Coronary artery (tissue), 2 donors: ENCODE measurements around the gene RPH3AL.

Experiments
- DNase-seq: peaks from one replicate; pipeline ENCODE4 v3.0.0-alpha.2; 2017; ENCODE audit warnings: low spot score
- H3K27ac ChIP-seq, 2 donors: fragments of 200-600 bp; sonication (generic); one replicate each; pipeline ENCODE4 v1.5.1; 2016 to 2019
- H3K4me3 ChIP-seq: fragments of 200-600 bp; sonication (generic); 2 replicates; pipeline ENCODE4 v1.5.1; 2016; ENCODE audit warnings: mild to moderate bottlenecking, moderate library complexity
- CTCF ChIP-seq: fragments of 200-600 bp; sonication (generic); IDR thresholded peaks from one replicate; pipeline ENCODE4 v1.5.1; 2019; ENCODE audit warnings: antibody characterized with exemption

RPH3AL gene

GRCh38 chr17:253091-253846, 99.3 kb downstream of the RPH3AL start:
- no peak for DNase-seq
- Histone ChIP-seq H3K4me3 (no peak overlapping the region), H3K27ac (no peak overlapping the region)
- no peak for TF ChIP-seq CTCF

- Histone ChIP-seq H3K27ac (no peak overlapping the region), H3K4me3 (no peak overlapping the region)
- DNase-seq = no peak
- no peak for TF ChIP-seq CTCF
Observed at GRCh38 chr17:252456-252855, 100.2 kb downstream of the RPH3AL start.

DNA sequence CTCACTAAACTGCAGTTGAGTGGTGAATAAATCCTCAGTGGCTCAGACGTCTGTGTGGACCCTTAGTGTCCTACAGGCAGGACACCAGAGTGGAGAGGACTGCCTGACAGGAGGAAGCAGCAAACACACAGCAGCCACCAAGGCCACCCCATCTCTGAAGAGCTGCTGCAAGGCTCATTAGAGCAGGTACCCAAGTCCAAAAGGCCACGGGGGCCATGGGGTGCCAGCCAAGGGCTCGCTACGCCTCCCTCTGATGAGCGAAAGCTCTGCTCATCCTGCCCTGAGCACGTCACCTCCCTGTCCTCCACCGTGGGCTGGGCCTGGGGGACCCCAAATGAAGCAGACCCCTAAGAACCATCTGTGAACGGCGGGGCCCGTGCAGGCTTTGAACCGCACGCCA, 101.1 kb downstream of the RPH3AL start:
- no peak for TF ChIP-seq CTCF
- no peak overlapping the region for H3K27ac ChIP-seq
- no peak for DNase-seq
- H3K4me3 ChIP-seq = no peak overlapping the region

DNA sequence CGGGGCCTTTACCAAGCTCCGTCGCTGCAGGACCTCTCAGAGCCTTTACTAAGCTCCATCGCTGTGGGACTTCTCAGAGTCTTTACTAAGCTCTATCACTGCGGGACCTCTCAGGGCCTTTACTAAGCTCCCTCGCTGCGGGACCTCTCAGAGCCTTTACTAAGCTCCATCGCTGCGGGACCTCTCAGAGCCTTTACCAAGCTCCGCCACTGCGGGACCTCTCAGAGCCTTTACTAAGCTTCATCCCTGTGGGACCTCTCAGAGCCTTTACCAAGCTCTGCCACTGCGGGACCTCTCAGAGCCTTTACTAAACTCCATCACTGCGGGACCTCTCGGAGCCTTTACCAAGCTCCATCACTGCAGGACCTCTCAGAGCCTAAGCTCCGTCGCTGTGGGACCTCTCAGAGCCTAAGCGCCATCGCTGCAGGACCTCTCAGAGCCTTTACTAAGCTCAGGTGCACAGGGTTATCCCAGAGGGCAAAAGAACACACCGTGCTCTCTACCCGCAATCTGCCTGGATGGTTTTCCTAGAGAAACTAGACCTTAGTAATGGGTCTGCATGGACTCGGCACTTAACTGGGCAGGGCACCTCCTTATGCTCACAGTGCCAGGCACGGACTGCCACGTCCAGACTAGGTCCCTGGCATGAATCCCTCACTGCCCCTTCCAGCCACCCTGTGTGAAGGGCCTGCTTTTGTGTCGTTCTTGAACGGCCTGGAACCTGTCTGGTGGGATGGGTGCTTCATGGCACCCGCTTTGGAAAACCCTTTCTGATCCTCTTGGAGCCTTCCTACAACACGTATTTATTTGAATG, 101.9 kb downstream of the RPH3AL start:
- no peak for DNase-seq
- TF ChIP-seq CTCF = no peak
- H3K4me3 ChIP-seq = no peak overlapping the region
- no peak overlapping the region for H3K27ac ChIP-seq

DNA sequence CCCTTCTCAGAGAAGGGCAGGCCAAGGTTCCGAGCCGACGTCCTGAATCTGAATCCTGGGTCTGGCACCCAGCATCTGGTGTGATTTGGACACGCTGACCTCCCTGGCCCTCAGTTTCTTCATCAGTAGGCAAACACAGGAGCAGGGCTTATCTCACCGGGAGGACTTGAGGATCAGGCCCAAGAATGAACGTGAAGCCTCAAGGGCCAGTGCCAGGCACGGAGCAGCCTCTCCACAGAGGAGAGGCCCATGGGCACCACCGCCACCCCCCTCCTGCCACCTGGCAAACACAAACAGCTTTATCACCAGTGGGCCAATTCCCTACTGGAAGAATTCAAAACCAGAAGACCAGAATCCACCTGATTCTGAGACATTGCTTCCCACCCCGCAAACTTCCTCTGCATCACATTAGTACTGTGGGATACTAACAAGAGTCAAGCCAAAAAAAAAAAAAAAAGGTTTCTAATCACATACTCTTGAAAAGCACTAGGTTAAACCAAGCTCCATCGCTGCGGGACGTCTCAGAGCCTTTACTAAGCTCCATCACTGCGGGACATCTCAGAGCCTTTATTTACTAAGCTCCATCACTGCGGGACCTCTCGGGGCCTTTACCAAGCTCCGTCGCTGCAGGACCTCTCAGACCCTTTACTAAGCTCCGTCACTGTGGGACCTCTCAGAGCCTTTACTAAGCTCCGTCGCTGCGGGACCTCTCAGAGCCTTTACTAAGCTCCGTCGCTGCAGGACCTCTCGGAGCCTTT, 103.2 kb downstream of the RPH3AL start:
- no peak overlapping the region for H3K4me3 ChIP-seq
- H3K27ac ChIP-seq = no peak overlapping the region
- TF ChIP-seq CTCF = no peak
- no peak for DNase-seq

DNA sequence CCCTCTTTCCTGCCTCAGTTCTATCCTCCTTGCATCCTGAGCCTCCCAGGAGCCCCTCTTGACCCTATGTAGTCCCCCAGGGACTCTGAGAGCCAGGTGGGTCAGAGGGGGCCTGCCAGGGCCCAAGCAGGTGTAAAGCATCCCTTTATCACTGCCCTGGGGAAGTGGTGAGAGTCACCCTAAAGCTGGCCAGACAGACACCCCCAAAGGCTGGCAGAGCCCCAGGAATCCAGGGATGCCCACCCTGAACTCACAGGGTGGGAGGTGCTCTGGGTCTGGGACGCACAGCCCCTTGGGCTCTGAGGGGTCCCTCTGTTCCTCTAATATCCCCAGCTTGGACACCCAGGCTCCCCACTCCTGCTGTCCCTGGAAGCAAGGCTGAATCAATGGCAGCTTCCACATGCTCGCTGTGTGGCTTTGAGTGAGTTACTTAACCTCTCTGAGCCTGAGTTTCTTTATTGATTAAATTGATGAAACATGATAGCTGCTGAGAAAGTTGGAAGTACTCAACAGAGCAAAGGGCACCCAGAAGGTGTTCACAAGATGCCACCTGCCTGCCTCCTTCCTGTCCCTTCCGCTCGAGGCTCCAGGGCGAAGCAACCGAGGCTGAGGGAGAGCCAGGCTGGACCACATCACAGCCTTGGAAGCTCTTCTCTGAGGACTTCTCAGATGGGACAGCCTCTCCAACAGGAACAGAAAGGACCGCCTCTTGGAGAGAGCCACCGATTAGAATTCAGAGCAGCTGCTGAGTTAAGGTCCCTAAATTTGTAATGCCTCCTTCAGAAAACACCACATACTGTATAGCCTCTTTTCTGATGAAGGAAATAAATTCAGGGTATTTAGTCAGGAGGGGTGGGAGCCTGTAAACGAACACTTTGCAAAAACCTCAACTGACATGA, 104.0 kb downstream of the RPH3AL start:
- H3K4me3 ChIP-seq = no peak overlapping the region
- no peak overlapping the region for H3K27ac ChIP-seq
- TF ChIP-seq CTCF = no peak
- DNase-seq = no peak
